ENCODE measurements around the gene POMT1. TPM values are rescaled to one million over a fixed set of nuclear protein-coding genes. Genes with fewer than 3 reads are reported as not detected.

The POMT1 gene
- total RNA-seq, 2 donors from 2014 or later = 36.5 to 59.5 TPM

DNA sequence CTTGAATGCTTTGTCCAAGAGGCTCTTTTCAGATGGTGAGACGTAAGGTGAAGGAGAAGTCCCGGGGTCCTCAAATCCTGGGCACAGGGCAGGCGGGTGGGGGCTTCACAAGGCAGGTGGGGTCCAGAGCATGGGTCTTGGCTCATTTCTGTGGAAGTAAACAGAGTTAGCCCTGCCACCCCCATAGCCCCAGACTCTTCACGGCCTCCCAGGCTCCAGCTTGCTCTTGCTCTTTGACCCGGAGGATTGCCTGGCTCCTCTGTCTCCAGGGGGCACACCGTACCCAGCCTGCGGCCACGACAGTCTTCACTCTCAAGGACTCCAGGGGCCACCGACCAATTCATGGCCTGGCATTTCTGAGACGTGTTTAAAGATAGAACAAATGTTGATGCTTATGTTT is 28.8 kb upstream of the POMT1 start:
- no peaks in the 10 kb centered on the region for H3K4me1 ChIP-seq (replicated peaks)
- no peaks in the 10 kb centered on the region for H3K27me3 ChIP-seq (replicated peaks; ENCODE audit: insufficient read depth)
- no peak overlapping the region for H3K27ac ChIP-seq
- WGBS = 85% methylated on average over 10 of the region's 10 CpGs
- DNase-seq (ENCODE audit: low spot score) = no peak
- TF ChIP-seq POLR2AphosphoS5 (IDR thresholded peaks at IDR 0.05) = no peak
- TF ChIP-seq, protein P1, sequence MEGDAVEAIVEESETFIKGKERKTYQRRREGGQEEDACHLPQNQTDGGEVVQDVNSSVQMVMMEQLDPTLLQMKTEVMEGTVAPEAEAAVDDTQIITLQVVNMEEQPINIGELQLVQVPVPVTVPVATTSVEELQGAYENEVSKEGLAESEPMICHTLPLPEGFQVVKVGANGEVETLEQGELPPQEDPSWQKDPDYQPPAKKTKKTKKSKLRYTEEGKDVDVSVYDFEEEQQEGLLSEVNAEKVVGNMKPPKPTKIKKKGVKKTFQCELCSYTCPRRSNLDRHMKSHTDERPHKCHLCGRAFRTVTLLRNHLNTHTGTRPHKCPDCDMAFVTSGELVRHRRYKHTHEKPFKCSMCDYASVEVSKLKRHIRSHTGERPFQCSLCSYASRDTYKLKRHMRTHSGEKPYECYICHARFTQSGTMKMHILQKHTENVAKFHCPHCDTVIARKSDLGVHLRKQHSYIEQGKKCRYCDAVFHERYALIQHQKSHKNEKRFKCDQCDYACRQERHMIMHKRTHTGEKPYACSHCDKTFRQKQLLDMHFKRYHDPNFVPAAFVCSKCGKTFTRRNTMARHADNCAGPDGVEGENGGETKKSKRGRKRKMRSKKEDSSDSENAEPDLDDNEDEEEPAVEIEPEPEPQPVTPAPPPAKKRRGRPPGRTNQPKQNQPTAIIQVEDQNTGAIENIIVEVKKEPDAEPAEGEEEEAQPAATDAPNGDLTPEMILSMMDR (IDR thresholded peaks at IDR 0.05) = no peak
- TF ChIP-seq POLR2A (IDR thresholded peaks at IDR 0.05) = no peak
- H3K36me3 ChIP-seq = peaks cover 16 to 66% of the 10 kb centered on the region in 2 donors
- no peak overlapping the region for H3K4me3 ChIP-seq
- intact Hi-C loops (cut with DNase I) = loop anchor here (10.0 kb wide), 1 partner anchor 119 kb away; no protein-coding TSS in a partner anchor
- H3K9me3 ChIP-seq = no peaks in the 10 kb centered on the region

DNA sequence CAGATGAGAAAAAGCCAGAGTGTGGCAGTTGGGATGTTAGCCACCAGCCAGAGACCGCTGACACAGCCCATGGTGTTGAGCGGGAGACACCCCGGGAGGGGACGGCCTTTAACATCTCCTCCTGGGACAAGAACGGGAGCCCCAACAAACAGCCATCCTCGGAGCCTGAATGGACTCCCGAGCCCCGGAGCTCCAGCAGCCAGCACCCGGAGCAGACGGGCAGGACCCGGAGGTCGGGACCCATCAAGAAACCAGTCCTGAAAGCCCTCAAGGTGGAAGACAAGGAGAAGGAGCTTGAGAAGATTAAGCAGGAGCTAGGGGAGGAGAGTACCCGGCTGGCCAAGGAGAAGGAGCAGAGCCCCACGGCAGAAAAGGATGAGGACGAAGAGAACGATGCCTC is 28.0 kb upstream of the POMT1 start:
- 90% methylated on average over 16 of the region's 16 CpGs for WGBS
- intact Hi-C loops (cut with DNase I) = loop anchor here (5.0 to 10.0 kb wide), 2 partner anchors 77 to 120 kb away; no protein-coding TSS in a partner anchor
- H3K9me3 ChIP-seq = no peaks in the 10 kb centered on the region

DNA sequence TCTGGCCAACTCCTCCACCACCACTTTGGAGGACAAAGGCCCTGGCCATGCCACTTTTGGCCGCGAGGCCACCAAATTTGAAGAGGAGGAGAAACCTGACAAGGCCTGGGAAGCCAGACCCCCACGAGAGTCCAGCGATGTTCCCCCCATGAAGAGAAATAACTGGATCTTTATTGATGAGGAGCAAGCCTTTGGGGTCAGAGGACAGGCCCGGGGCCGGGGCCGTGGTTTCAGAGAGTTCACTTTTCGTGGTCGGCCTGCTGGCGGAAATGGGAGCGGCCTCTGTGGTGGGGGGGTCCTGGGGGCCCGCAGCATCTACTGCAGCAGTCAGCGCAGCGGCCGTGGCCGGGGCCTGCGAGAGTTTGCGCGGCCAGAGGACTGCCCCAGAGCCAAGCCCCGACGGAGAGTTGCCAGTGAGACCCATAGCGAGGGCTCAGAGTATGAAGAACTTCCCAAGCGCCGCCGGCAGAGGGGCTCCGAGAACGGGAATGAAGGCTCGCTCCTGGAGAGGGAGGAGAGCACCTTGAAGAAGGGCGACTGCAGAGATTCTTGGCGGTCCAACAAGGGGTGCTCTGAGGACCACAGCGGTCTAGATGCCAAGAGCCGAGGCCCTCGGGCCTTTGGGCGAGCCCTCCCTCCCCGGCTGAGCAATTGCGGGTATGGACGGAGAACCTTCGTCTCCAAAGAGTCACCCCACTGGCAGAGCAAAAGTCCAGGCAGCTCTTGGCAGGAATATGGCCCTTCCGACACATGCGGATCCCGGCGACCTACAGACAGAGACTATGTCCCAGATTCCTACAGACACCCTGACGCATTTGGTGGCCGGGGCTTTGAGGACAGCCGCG is 27.4 kb upstream of the POMT1 start:
- TF ChIP-seq, protein P1 (IDR thresholded peaks at IDR 0.05) = no peak
- TF ChIP-seq POLR2AphosphoS5 (IDR thresholded peaks at IDR 0.05) (no peak), POLR2A (IDR thresholded peaks at IDR 0.05) (no peak)
- intact Hi-C loops (cut with DNase I) = loop anchor here (5.0 to 10.0 kb wide), 2 partner anchors 78 to 121 kb away; no protein-coding TSS in a partner anchor
- Histone ChIP-seq H3K4me1 (replicated peaks) (no peaks in the 10 kb centered on the region), H3K9me3 (no peaks in the 10 kb centered on the region), H3K27me3 (replicated peaks; ENCODE audit: insufficient read depth) (no peaks in the 10 kb centered on the region), H3K36me3 (peaks cover 16 to 72% of the 10 kb centered on the region in 2 donors), H3K4me3 (no peak overlapping the region), H3K27ac (no peak overlapping the region)
- DNase-seq (ENCODE audit: low spot score) = no peak
- 93% methylated on average over 46 of the region's 46 CpGs for WGBS

More for the DNA sequence above, 28.0 kb upstream of the POMT1 start:
- peaks cover 16 to 74% of the 10 kb centered on the region in 2 donors for H3K36me3 ChIP-seq
- TF ChIP-seq POLR2AphosphoS5 (IDR thresholded peaks at IDR 0.05) (no peak), POLR2A (IDR thresholded peaks at IDR 0.05) (no peak)
- TF ChIP-seq, protein P1 (IDR thresholded peaks at IDR 0.05) = no peak
- no peaks in the 10 kb centered on the region for H3K27me3 ChIP-seq (replicated peaks; ENCODE audit: insufficient read depth)
- H3K27ac ChIP-seq = no peak overlapping the region
- H3K4me1 ChIP-seq (replicated peaks) = no peaks in the 10 kb centered on the region
- no peak for DNase-seq (ENCODE audit: low spot score)
- H3K4me3 ChIP-seq = no peak overlapping the region

DNA sequence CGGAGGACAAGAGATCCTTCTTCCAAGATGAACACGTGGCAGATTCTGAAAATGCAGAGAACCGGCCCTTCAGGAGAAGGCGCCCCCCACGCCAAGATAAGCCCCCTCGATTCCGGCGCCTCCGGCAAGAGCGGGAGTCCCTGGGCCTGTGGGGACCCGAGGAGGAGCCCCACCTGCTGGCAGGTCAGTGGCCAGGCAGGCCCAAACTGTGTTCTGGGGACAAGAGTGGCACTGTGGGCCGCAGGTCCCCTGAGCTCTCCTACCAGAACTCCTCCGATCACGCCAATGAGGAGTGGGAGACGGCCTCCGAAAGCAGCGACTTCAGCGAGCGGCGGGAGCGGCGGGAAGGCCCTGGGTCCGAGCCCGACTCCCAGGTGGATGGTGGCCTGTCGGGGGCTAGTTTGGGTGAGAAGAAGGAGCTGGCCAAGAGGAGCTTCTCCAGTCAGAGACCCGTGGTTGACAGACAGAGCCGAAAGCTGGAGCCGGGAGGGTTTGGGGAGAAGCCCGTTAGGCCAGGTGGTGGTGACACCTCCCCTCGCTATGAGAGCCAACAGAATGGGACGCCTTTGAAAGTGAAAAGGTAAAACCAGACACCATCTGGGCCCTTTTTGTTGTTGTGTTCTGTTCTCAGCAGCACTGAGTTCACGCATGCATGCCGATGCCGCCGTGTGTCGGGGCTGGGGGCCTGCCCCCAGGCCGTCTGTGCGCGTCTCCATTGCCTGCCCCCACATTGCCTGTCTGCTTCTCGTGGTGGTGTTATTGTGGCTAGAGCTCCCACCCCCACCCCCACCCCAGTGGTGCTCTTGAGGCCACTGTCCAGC is 26.6 kb upstream of the POMT1 start:
- 85% methylated on average over 39 of the region's 40 CpGs for WGBS
- Histone ChIP-seq H3K27me3 (replicated peaks; ENCODE audit: insufficient read depth) (no peaks in the 10 kb centered on the region), H3K9me3 (no peaks in the 10 kb centered on the region), H3K36me3 (peaks cover 16 to 66% of the 10 kb centered on the region in 2 donors), H3K27ac (no peak overlapping the region), H3K4me1 (replicated peaks) (no peaks in the 10 kb centered on the region), H3K4me3 (no peak overlapping the region)
- TF ChIP-seq POLR2AphosphoS5 (IDR thresholded peaks at IDR 0.05) (no peak), POLR2A (IDR thresholded peaks at IDR 0.05) (no peak)
- TF ChIP-seq, protein P1 (IDR thresholded peaks at IDR 0.05) = peak in 2 of 4 experiments; percentile 37 to 45
- intact Hi-C loops (cut with DNase I) = loop anchor here (5.0 to 10.0 kb wide), 2 partner anchors 79 to 121 kb away; no protein-coding TSS in a partner anchor
- no peak for DNase-seq (ENCODE audit: low spot score)
